IMR-90 (cell line): ENCODE data around the gene PRAC1. TPM values are rescaled to one million over a fixed set of nuclear protein-coding genes. Genes with fewer than 3 reads are reported as not detected.

Experiments used
- ATAC-seq: fragments of 200-7000 bp; cut with Tn5 transposase; 2 replicates; pipeline ENCODE4 v1.9.1; 2020; ENCODE audit warnings: low read depth, mild to moderate bottlenecking, moderate library complexity
- BruUV-seq: library from RNA; stranded (reverse); fragments of 400-500 nt; replicated peaks from 2 replicates; lab custom pipeline; 2021; lab: Mats Ljungman, UMichigan
- CTCF ChIA-PET: fragments of 300-600 bp; formaldehyde crosslinking; extraction: SDS; loops from one replicate; lab custom pipeline; 2021; ENCODE audit warnings: antibody characterized with exemption; lab: Yijun Ruan, JAX
- POLR2A ChIA-PET: fragments of 300-600 bp; sonication (Branson Sonifier 250); formaldehyde crosslinking; loops from one replicate; lab custom pipeline; 2022; ENCODE audit warnings: antibody characterized with exemption; ENCODE audit not compliant: unreplicated experiment; lab: Charles Lee
- DNase-seq: peaks from one replicate; pipeline ENCODE4 v3.0.0; 2013
- H2AFZ ChIP-seq: replicated peaks from 2 replicates; pipeline ENCODE3; 2013; ENCODE audit warnings: low read length, mild to moderate bottlenecking; ENCODE audit not compliant: poor library complexity
- H2AK5ac ChIP-seq: 2 replicates; pipeline ENCODE4 v1.6.1; 2013; ENCODE audit warnings: low read depth, low read length, inconsistent platforms
- H2AK9ac ChIP-seq: replicated peaks from 2 replicates; pipeline ENCODE3; 2013; ENCODE audit warnings: mild to moderate bottlenecking, low read depth, low read length, moderate library complexity; ENCODE audit not compliant: poor library complexity
- H2BK120ac ChIP-seq: 2 replicates; pipeline ENCODE4 v1.6.1; 2013; ENCODE audit warnings: low read depth, low read length, inconsistent platforms
- H2BK15ac ChIP-seq: 3 replicates; pipeline ENCODE4 v1.6.1; 2013; ENCODE audit warnings: low read depth, low read length, inconsistent platforms
- H2BK20ac ChIP-seq: 2 replicates; pipeline ENCODE4 v1.6.1; 2013; ENCODE audit warnings: low read depth, mild to moderate bottlenecking, inconsistent platforms, low read length, moderate library complexity
- H2BK5ac ChIP-seq: 2 replicates; pipeline ENCODE4 v1.6.1; 2013; ENCODE audit warnings: mild to moderate bottlenecking, low read depth, low read length, inconsistent platforms; ENCODE audit not compliant: poor library complexity, severe bottlenecking
- H3K14ac ChIP-seq: replicated peaks from 2 replicates; pipeline ENCODE4 v1.6.1; 2013; ENCODE audit warnings: low read depth, low read length, inconsistent platforms
- H3K18ac ChIP-seq: 2 replicates; pipeline ENCODE4 v1.6.1; 2013; ENCODE audit warnings: low read depth, low read length, control low read depth
- H3K23ac ChIP-seq: 2 replicates; pipeline ENCODE4 v1.6.1; 2013; ENCODE audit warnings: low read depth, low read length, inconsistent platforms
- H3K27ac ChIP-seq: 2 replicates; pipeline ENCODE4 v1.5.1; 2013; ENCODE audit warnings: mild to moderate bottlenecking, control low read depth, low read length; ENCODE audit not compliant: insufficient read depth
- H3K27me3 ChIP-seq: 2 replicates; pipeline ENCODE4 v1.6.1; 2013; ENCODE audit warnings: low read length; ENCODE audit not compliant: control insufficient read depth, insufficient read depth
- H3K36me3 ChIP-seq: 2 replicates; pipeline ENCODE4 v1.6.1; 2013; ENCODE audit warnings: low read length, mixed read lengths; ENCODE audit not compliant: control insufficient read depth, insufficient read depth
- H3K4ac ChIP-seq: 2 replicates; pipeline ENCODE4 v1.6.1; 2013; ENCODE audit warnings: low read depth, low read length, inconsistent platforms
- H3K4me1 ChIP-seq: 2 replicates; pipeline ENCODE4 v1.6.1; 2013; ENCODE audit warnings: low read length, mixed read lengths; ENCODE audit not compliant: control insufficient read depth, insufficient read depth
- H3K4me2 ChIP-seq: 2 replicates; pipeline ENCODE4 v1.6.1; 2013; ENCODE audit warnings: low read depth, mild to moderate bottlenecking, control low read depth, low read length, moderate library complexity
- H3K4me3 ChIP-seq: 2 replicates; pipeline ENCODE4 v1.5.1; 2013; ENCODE audit warnings: low read depth, mild to moderate bottlenecking, control low read depth, low read length, moderate library complexity; ENCODE audit not compliant: insufficient read depth
- H3K56ac ChIP-seq: 2 replicates; pipeline ENCODE4 v1.6.1; 2013; ENCODE audit warnings: low read length, inconsistent platforms; ENCODE audit not compliant: insufficient read depth; ENCODE audit errors: extremely low read depth
- H3K79me1 ChIP-seq, 2 experiments: 2 replicates each; pipeline ENCODE4 v1.6.1; 2013; ENCODE audit warnings: low read length in 2 of 2, inconsistent platforms in 1 of 2, low read depth in 1 of 2
- H3K9ac ChIP-seq: 2 replicates; pipeline ENCODE4 v1.6.1; 2013; ENCODE audit warnings: low read depth, low read length, control low read depth
- H3K9me1 ChIP-seq: 2 replicates; pipeline ENCODE4 v1.6.1; 2013; ENCODE audit warnings: low read length, inconsistent platforms; ENCODE audit not compliant: insufficient read depth
- H3K9me3 ChIP-seq: 2 replicates; pipeline ENCODE4 v1.6.1; 2013; ENCODE audit warnings: low read length; ENCODE audit not compliant: control insufficient read depth, insufficient read depth
- H4K20me1 ChIP-seq: 2 replicates; pipeline ENCODE4 v1.6.1; 2013; ENCODE audit warnings: low read length, inconsistent platforms; ENCODE audit not compliant: insufficient read depth
- H4K5ac ChIP-seq: 2 replicates; pipeline ENCODE4 v1.6.1; 2013; ENCODE audit warnings: mild to moderate bottlenecking, low read depth, low read length, control low read depth
- H4K8ac ChIP-seq, 2 experiments: 2 replicates each; pipeline ENCODE4 v1.6.1; 2013; ENCODE audit warnings: low read depth in 2 of 2, low read length in 2 of 2, control low read depth in 1 of 2, inconsistent platforms in 1 of 2
- H4K91ac ChIP-seq: 2 replicates; pipeline ENCODE4 v1.6.1; 2013; ENCODE audit warnings: low read depth, low read length, inconsistent platforms; ENCODE audit not compliant: insufficient read depth
- BHLHE40 ChIP-seq: fragments of 150-350 bp; IDR thresholded peaks from 2 replicates; pipeline ENCODE4 v1.6.1; 2016; ENCODE audit warnings: mild to moderate bottlenecking, low read depth, low read length
- CEBPB ChIP-seq: IDR thresholded peaks from 2 replicates; pipeline ENCODE4 v1.6.1; 2012; ENCODE audit warnings: low read depth, low read length, improper control_type of control experiment
- CHD1 ChIP-seq: IDR thresholded peaks from 2 replicates; pipeline ENCODE4 v1.6.1; 2012; ENCODE audit warnings: low read depth, low read length, improper control_type of control experiment
- CTCF ChIP-seq: conservative IDR thresholded peaks from 2 replicates; pipeline ENCODE4 v1.5.1; 2012; ENCODE audit warnings: mild to moderate bottlenecking, low read depth, low read length, improper control_type of control experiment
- ELK1 ChIP-seq: fragments of 150-350 bp; IDR thresholded peaks from 2 replicates; pipeline ENCODE4 v1.6.1; 2016; ENCODE audit warnings: low read depth, mild to moderate bottlenecking, low read length, moderate library complexity, borderline replicate concordance
- FOS ChIP-seq: fragments of 150-350 bp; IDR thresholded peaks from 2 replicates; pipeline ENCODE4 v1.6.1; 2016; ENCODE audit warnings: low read depth, low read length
- MAFK ChIP-seq: IDR thresholded peaks from 2 replicates; pipeline ENCODE4 v1.6.1; 2012; ENCODE audit warnings: low read depth, low read length, improper control_type of control experiment
- MAZ ChIP-seq: IDR thresholded peaks from 2 replicates; pipeline ENCODE4 v1.6.1; 2012; ENCODE audit warnings: low read depth, mild to moderate bottlenecking, low read length, improper control_type of control experiment, moderate library complexity, borderline replicate concordance
- MXI1 ChIP-seq: IDR thresholded peaks from 2 replicates; pipeline ENCODE4 v1.6.1; 2012; ENCODE audit warnings: low read depth, mild to moderate bottlenecking, low read length, moderate library complexity, borderline replicate concordance
- NFE2L2 ChIP-seq: fragments of 150-350 bp; IDR thresholded peaks from 2 replicates; pipeline ENCODE4 v1.6.1; 2016; ENCODE audit warnings: low read depth, mild to moderate bottlenecking, low read length
- POLR2A ChIP-seq: IDR thresholded peaks from 2 replicates; pipeline ENCODE4 v1.6.1; 2012; ENCODE audit warnings: mild to moderate bottlenecking, low read depth, low read length
- RAD21 ChIP-seq: IDR thresholded peaks from 2 replicates; pipeline ENCODE4 v1.6.1; 2012; ENCODE audit warnings: low read length, improper control_type of control experiment
- RCOR1 ChIP-seq: IDR thresholded peaks from 2 replicates; pipeline ENCODE4 v1.6.1; 2012; ENCODE audit warnings: mild to moderate bottlenecking, low read length, improper control_type of control experiment; ENCODE audit not compliant: insufficient replicate concordance
- RFX5 ChIP-seq: IDR thresholded peaks from 2 replicates; pipeline ENCODE4 v1.8.0; 2012; ENCODE audit warnings: low read depth, mild to moderate bottlenecking, low read length, moderate library complexity
- SMC3 ChIP-seq: fragments of 150-350 bp; IDR thresholded peaks from 2 replicates; pipeline ENCODE4 v1.6.1; 2016; ENCODE audit warnings: low read depth, mild to moderate bottlenecking, antibody characterized with exemption, low read length, moderate library complexity
- WGBS, 2 experiments: methylation state at CpG; one replicate each; pipeline versions ENCODE4 v1.1.5 to v1.1.7; 2013; ENCODE audit warnings: missing lambda C conversion rate in 2 of 2; ENCODE audit not compliant: insufficient read length in 1 of 2; ENCODE audit errors: extremely low coverage in 2 of 2; 5-methylcytosine and 5-hydroxymethylcytosine counted together
- dilution Hi-C: fragments of 300-500 bp; cut with HindIII; formaldehyde crosslinking; loops from one replicate; pipeline ENCODE4 v1.14.3; 2018; ENCODE audit warnings: low sequenced_read_pairs; ENCODE audit not compliant: unreplicated experiment
- in situ Hi-C: fragments of 300-500 bp; cut with MboI; formaldehyde crosslinking; loops from 3 replicates; pipeline ENCODE4 v1.14.3; 2019; ENCODE audit warnings: low sequenced_read_pairs, inconsistent platforms, mixed read lengths
- intact Hi-C: fragments of 100-400 bp; cut with micrococcal nuclease; formaldehyde crosslinking; loops from 2 replicates; pipeline ENCODE4 v1.10.0; 2022
- polyA plus RNA-seq, 3 experiments: library from polyadenylated mRNA; depleted of rRNA; stranded (reverse); fragments of >200 nt; gene quantifications; 2 replicates each; pipeline ENCODE4 v1.2.3, GENCODE V29; 2012; ENCODE audit warnings: low replicate concordance in 1 of 3
- total RNA-seq: library from RNA; depleted of rRNA; stranded (reverse); fragments of >200 nt; gene quantifications from 2 replicates; pipeline ENCODE4 v1.2.3, GENCODE V29; 2012

The PRAC1 gene
- total and polyA plus RNA-seq, 2 of the 4 experiments (the other 2 are of a cell fraction), result not detected

- no peak overlapping the region for H2BK5ac ChIP-seq
- H3K9ac ChIP-seq, result no peak overlapping the region
- dilution Hi-C loops (no loop called here), intact Hi-C loops (loop anchor here (1.0 kb wide), 2 partner anchors 113 to 201 kb away; no protein-coding TSS in a partner anchor), in situ Hi-C loops (loop anchor here (5.0 kb wide), 1 partner anchor 199 kb away; no protein-coding TSS in a partner anchor)
- no peak overlapping the region for H2AK5ac ChIP-seq
- H3K4me2 ChIP-seq, result peak overlapping the region; percentile 59
- no peak overlapping the region for H3K14ac ChIP-seq
- no peak overlapping the region for H4K8ac ChIP-seq
- no peak overlapping the region for H3K4me3 ChIP-seq
- peak; percentile 98 for ATAC-seq
- no peaks in the 10 kb centered on the region for H3K79me1 ChIP-seq
- H4K5ac ChIP-seq, result no peak overlapping the region
- DNase-seq, result peak; percentile 19
- ChIA-PET CTCF (interaction anchor here (0.6 to 2.4 kb wide), 19 partner anchors 10 to 593 kb away, joined by 3 to 14 read pairs (median 3); no protein-coding TSS in a partner anchor), POLR2A (no interaction called here)
- WGBS, 2 experiments, result 12% methylated on average over 25 of the region's 41 CpGs; no CpG with 5 or more reads in 1 of the 2 experiments
- no peaks in the 10 kb centered on the region for H4K20me1 ChIP-seq
- H3K36me3 ChIP-seq, result no peaks in the 10 kb centered on the region
- no peak overlapping the region for H2BK15ac ChIP-seq
- no peak overlapping the region for H3K4ac ChIP-seq
- no peak overlapping the region for H3K27ac ChIP-seq
- no peaks in the 10 kb centered on the region for H3K4me1 ChIP-seq
- no peak overlapping the region for H2AK9ac ChIP-seq
- no peaks in the 10 kb centered on the region for H3K9me1 ChIP-seq
- peak overlapping the region; percentile 4; the same call in 1 of the 2 replicates for H3K18ac ChIP-seq
- peak overlapping the region; percentile 7 for H2AFZ ChIP-seq
- no peak overlapping the region for H4K91ac ChIP-seq
- no peaks in the 10 kb centered on the region for H3K9me3 ChIP-seq
- no TSS peak for BruUV-seq
- H3K56ac ChIP-seq, result no peak overlapping the region
- H3K27me3 ChIP-seq, result peaks cover 49% of the 10 kb centered on the region
- H3K23ac ChIP-seq, result no peak overlapping the region
- no peak overlapping the region for H2BK20ac ChIP-seq
- H2BK120ac ChIP-seq, result no peak overlapping the region
- TF ChIP-seq CHD1 (no peak), NFE2L2 (no peak), RAD21 (peak; percentile 76), RFX5 (no peak), ELK1 (no peak), RCOR1 (no peak), MAZ (0 out of 2 replicates have a peak, but pooled peaks have one; percentile 29), POLR2A (no peak), SMC3 (peak; percentile 55), MAFK (no peak), CTCF (peak; percentile 89), FOS (no peak), BHLHE40 (no peak), MXI1 (no peak), CEBPB (no peak)
These were observed 44.0 kb downstream of the PRAC1 start for GRCh38 chr17:48678141-48678971.
